GM12872 (cell line): ENCODE measurements around the gene MSX2.

Experiments
- CTCF ChIP-seq: IDR thresholded peaks from 3 replicates; pipeline ENCODE4 v1.5.1; 2011; ENCODE audit warnings: low read depth, mild to moderate bottlenecking, low read length, moderate library complexity; ENCODE audit not compliant: insufficient read depth

MSX2 gene

GRCh38 chr5:174773371-174773770 lies 49.0 kb downstream of the MSX2 start:
- TF ChIP-seq CTCF = no peak

GRCh38 chr5:174775081-174775480 lies 50.7 kb downstream of the MSX2 start:
- TF ChIP-seq CTCF = no peak

GRCh38 chr5:174777111-174777510 lies 52.7 kb downstream of the MSX2 start:
- no peak for TF ChIP-seq CTCF

- TF ChIP-seq CTCF = no peak
Measured at GRCh38 chr5:174777583-174777982, 53.2 kb downstream of the MSX2 start.
